ENCODE measurements around the gene CARS2. TPM values are rescaled to one million over a fixed set of nuclear protein-coding genes. Genes with fewer than 3 reads are reported as not detected.
"Not testable (repeated sequence)": the region's sequence is repeated elsewhere in the genome, so short reads cannot be mapped to it uniquely, and the experiment has no call there.

CARS2 gene
- total RNA-seq, 2 donors from 2014 or later = 43.7 to 46.9 TPM

DNA sequence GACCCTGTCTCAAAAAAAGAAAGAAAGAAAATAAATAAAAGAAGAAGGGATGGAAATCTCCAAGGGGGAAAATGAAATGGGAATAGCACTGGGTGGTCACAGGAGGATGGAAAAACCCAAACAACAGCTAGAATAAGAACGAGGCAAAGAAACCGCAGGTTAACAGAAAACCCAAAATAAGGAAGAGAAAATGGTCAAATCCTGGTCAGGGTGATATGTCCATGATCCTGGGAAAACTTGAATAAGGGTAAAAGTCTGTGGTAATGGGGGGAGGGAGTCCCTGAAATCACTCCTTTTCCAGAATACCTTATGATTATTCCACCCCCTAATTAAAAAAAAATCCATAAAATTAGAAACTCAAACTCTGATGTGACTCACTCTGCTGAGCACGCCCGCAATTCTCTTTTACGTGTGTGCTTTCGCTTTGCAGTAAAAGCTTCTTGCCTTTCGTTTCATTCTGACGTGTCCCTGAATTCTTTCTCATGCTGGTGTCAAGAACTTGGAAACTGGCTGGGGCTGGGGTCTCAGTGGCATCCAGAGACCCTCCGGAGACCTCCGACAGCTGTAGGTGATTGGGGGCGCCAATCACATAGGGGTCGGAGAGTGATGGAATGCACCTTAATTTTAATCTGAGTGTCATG lies 94.8 kb downstream of the CARS2 start:
- no peak for DNase-seq (ENCODE audit: low spot score)
- intact Hi-C loops (cut with DNase I) = no loop called here

DNA sequence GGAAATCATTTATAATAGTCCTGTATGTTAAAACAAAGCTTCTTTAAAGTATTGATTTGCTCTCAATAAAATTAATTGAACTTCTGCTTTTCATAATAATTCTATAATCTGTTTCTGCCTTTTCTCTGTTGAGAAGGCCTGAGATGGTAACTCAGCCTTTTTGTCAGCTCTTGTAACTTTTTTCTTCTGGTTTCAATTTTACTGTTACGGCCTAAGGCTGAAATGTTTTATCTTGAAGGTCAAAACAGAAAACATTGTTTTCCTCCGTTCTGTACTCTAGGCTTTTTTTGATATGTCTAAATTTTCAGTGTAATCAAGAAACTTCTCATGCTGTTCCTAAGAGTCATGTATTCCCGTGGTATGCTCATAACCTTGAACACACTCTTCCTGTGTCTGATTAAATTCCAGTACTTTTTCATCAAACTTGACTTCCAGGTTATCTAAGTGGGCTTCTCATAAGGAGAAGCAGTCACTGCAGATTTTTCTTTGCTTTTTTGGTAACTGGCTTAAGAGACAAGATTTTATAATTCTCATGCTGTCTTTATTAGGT lies 98.2 kb downstream of the CARS2 start:
- intact Hi-C loops (cut with DNase I) = no loop called here

DNA sequence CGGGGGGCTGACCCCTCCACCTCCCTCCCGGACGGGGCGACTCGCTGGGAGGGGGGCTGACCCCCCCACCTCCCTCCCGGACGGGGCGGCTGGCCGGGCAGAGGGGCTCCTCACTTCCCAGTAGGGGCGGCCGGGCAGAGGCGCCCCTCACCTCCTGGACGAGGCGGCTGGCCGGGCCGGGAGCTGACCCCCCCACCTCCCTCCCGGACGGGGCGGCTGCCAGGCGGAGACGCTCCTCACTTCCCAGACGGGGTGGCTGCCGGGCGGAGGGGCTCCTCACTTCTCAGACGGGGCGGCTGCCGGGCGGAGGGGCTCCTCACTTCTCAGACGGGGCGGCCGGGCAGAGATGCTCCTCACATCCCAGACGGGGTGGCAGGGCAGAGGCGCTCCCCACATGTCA lies 99.6 kb downstream of the CARS2 start:
- DNase-seq (ENCODE audit: low spot score); intact Hi-C loops (cut with DNase I): not testable (repeated sequence)

More for the DNA sequence above, 98.2 kb downstream of the CARS2 start:
- DNase-seq (ENCODE audit: low spot score) = no peak

DNA sequence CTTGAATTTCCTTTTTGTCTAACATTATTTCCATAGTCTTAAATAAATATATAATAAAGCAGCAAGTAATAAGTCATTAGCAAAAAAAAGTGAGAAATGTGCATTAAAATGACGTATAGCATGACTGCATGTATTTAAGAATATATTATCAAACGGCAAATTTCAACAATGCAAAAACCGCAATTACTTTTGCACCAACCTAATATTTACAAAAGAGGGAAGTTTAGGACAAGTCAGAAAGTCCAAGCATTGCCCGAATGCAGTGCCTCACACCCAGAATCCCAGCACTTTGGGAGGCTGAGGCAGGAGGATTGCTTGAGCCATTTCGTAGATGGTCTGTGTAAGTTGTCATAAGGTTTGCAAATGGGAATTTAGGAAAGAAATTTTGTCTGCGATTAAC lies 100.8 kb downstream of the CARS2 start:
- DNase-seq (ENCODE audit: low spot score) = no peak
- intact Hi-C loops (cut with DNase I) = no loop called here

DNA sequence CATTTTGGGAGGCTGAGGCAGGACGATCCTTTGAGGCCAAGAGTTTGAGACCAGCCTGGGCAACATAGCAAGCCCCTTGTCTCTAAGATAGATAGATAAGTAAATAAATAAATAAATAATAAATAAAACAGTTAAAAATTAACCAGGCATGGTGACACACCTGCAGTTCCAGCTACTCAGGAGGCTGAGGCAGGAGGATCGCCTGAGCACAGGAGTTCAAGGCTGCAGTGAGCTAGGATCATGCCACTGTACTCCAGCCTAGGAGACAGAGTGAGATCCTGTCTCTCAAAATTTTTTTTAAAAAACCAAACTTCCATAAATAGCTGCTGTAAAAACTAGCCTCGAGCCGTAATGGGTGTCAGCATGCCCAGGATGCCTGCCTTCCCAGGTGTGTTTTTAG lies 104.9 kb downstream of the CARS2 start:
- no peak for DNase-seq (ENCODE audit: low spot score)
- intact Hi-C loops (cut with DNase I) = no loop called here

DNA sequence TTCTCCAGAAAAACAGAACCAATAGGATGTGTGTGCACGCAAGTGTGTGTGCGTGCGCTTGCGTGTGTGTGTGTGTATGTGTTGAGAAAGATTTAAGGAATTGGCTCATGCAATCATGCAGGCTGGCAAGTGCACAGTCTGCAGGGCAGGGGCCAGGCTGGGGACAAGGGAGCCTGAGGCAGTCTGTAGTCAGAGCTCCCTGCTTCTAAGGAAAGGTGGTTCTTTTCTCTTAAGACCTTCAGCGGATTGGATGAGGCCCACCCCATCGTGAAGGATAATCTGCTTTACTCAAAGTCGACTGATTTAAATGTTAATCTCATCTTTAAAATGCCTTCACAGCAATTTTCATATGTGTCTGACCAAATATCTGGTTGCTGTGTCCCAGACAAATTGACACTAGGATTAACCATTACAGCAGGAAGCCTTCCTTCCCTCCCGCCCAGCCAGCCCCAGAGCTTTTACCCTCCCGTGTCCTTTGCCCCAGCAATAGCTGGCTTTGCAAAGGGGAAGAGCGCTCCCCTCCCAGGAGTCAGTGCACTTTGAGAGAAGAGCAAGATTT lies 105.6 kb downstream of the CARS2 start:
- intact Hi-C loops (cut with DNase I) = no loop called here
- DNase-seq (ENCODE audit: low spot score) = no peak

DNA sequence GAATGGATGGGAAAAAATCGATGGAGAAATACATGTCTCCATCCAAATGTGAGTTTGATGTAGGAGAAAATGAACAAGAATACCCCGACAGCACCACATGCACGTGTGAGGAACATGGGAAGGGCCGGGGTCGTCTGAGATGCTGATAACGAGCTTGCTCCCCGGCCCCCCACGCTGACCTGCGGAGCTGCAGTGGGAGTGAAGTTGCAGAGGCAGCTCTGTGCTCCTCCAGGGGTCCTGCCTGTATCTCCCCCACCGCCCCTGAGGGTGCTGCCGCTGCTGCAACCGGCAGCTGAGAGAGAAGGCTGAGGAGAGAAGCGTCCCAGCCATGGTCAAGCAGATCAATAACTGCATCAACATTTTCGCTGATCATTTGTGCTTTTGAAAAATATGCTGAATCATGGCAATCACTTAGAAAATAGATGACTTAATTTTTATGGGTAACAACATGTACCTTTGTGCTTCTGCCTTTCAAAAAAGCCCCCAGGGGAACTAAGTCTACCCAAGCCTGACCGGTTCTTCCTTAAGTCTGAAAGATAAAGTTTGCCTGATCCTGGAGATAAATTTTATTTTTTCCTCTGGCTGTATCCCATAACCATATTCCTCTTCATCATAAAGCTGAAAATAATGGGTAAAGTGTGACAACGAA lies 108.8 kb downstream of the CARS2 start:
- DNase-seq (ENCODE audit: low spot score) = no peak
- intact Hi-C loops (cut with DNase I) = loop anchor here (5.0 to 10.0 kb wide), 2 partner anchors 218 to 220 kb away; no protein-coding TSS in a partner anchor

DNA sequence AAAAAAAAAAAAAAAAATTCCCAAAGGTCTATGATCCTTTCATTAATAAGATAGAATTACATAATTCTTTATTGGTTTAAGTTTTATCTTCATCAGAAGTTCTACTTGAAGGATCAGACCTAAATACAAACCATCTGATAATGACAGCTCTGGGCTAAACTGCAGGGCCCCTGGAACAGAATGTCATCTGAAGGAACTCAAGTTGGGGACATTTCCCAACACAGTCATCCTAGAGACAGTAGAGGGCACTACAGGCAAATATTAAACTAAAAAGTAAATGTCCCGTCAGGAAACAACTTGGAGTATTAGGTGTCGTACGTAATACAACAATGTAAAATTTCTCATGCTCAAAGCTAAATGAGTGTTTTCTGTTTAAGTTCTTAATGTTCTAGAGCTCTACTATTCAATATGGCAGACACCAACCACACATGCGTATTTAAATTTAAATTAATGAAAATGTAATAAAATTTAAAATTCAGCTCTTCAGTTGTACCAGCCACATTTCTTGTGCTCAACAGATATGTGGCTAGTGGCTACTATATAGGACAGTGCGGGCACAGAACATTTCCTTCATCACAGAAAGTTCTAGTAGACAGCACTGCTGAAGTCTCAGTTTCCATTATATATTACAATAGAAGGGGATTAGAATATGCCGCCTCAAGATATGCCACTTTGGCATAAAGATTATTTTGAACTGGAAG lies 112.3 kb downstream of the CARS2 start:
- intact Hi-C loops (cut with DNase I) = loop anchor here (5.0 to 10.0 kb wide), 2 partner anchors 221 to 459 kb away; no protein-coding TSS in a partner anchor
- DNase-seq (ENCODE audit: low spot score) = no peak

DNA sequence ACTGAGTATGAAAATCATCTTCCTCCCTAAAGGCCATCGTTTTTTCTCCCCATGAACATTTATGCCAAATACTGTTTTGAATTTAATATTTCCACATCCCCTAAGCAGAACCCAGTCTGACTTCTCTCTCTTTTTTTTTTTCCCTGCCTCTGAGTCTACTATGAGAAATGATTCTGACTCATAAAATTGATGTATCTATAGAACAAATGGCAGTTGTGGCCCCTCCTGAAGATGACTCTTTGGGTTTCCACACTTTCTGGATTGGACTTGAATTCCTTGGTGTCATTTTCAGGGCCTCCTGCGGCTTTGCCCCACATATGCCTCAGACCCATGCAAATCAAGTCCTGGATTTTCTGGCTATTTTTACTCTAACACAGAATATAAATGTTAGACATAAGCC lies 113.3 kb downstream of the CARS2 start:
- no peak for DNase-seq (ENCODE audit: low spot score)
- intact Hi-C loops (cut with DNase I) = loop anchor here (5.0 to 10.0 kb wide), 2 partner anchors 222 to 460 kb away; no protein-coding TSS in a partner anchor

Other genes with a start within 250 kb of the CARS2 start
- 10 to 100 TPM in 1 of 2 donors, 1 to 10 TPM in 1; 8.5 to 11.9 TPM for gene RAB20, start 144.4 kb downstream of the CARS2 start, total RNA-seq
- 10 to 100 TPM; 19.5 to 21.7 TPM for gene NAXD, start 90.6 kb downstream of the CARS2 start, total RNA-seq
- 1 to 10 TPM; 7.0 to 9.5 TPM for gene ING1, start 7.6 kb upstream of the CARS2 start, total RNA-seq
- gene ANKRD10, start 209.0 kb upstream of the CARS2 start, total RNA-seq = 100 to 1,000 TPM; 114 to 138 TPM